Tibial nerve (tissue), 4 donors: Measurements from ENCODE around the gene SIGLEC12. TPM values are rescaled to one million over a fixed set of nuclear protein-coding genes. Genes with fewer than 3 reads are reported as not detected.

Source experiments
- DNase-seq, 2 donors: peaks; one replicate each; pipeline ENCODE4 v3.0.0-alpha.2; 2019; ENCODE audit warnings: low spot score in 2 of 2
- H3K27ac ChIP-seq, 4 donors: fragments of 200-600 bp; sonication (generic) in 3 of 4; one replicate each; pipeline ENCODE4 v1.5.1; 2017 to 2019; ENCODE audit warnings: mild to moderate bottlenecking in 1 of 4
- H3K27me3 ChIP-seq, 2 donors: fragments of 200-600 bp; sonication (generic) in 1 of 2; one replicate each; pipeline versions ENCODE4 v1.5.1 to v1.6.0; 2017 to 2019
- H3K36me3 ChIP-seq, 3 donors: fragments of 200-600 bp; sonication (generic); one replicate each; pipeline ENCODE4 v1.5.1; 2018 to 2019
- H3K4me1 ChIP-seq, 4 donors: fragments of 200-600 bp; sonication (generic) in 3 of 4; one replicate each; pipeline ENCODE4 v1.5.1; 2017 to 2019
- H3K4me3 ChIP-seq, 4 donors: fragments of 200-600 bp; sonication (generic) in 3 of 4; one replicate each; pipeline ENCODE4 v1.5.1; 2017 to 2019; ENCODE audit warnings: mild to moderate bottlenecking in 1 of 4, moderate library complexity in 1 of 4
- H3K9me3 ChIP-seq, 4 donors: fragments of 200-600 bp; sonication (generic) in 3 of 4; one replicate each; pipeline ENCODE4 v1.5.1; 2017 to 2019
- CTCF ChIP-seq, 5 experiments: fragments of 200-600 bp in 3 of 5; fragments of 450-650 bp in 2 of 5; sonication (generic) in 3 of 5; IDR thresholded peaks; one replicate each; pipeline ENCODE4 v1.5.1; 2016 to 2019; ENCODE audit warnings: antibody characterized with exemption in 5 of 5, mild to moderate bottlenecking in 3 of 5, moderate library complexity in 2 of 5
- EP300 ChIP-seq, 2 donors: sonication (generic); formaldehyde crosslinking; IDR thresholded peaks; one replicate each; pipeline ENCODE4 v1.6.1; 2017; ENCODE audit warnings: antibody characterized with exemption in 2 of 2, mild to moderate bottlenecking in 1 of 2
- POLR2A ChIP-seq, 2 donors: fragments of 450-650 bp; IDR thresholded peaks; one replicate each; pipeline ENCODE4 v1.6.1; 2017; ENCODE audit warnings: antibody characterized with exemption in 2 of 2, mild to moderate bottlenecking in 2 of 2, moderate library complexity in 2 of 2
- WGBS, 2 donors: methylation state at CpG; one replicate each; pipeline ENCODE4 v1.1.5; 2018; 5-methylcytosine and 5-hydroxymethylcytosine counted together
- total RNA-seq, 4 donors: library from RNA; depleted of rRNA; stranded (reverse); fragments of >200 nt; gene quantifications; one replicate each; pipeline ENCODE4 v1.1.0, GENCODE V29; 2016

Gene SIGLEC12
- total RNA-seq, 4 donors from 2014 or later = 0.66 TPM; not detected in 3

DNA sequence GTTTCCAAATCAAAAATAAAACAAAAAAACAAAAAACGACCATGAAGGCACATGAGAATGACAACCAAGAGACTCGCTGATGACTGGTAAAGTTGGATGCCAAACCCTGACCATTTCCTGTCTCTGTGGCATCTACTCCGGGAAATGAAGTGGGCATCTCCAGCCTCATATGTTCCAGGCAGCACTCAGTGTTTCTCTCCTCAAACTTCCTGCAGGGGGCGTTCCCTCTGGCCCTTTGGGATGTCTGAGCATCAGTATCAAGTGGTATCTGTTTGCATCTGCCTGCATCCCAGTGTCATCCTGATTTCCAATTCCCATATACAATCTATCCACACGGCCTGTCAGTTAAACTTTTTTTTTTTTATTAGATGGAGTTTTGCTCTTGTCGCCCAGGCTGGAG is 9.8 kb upstream of the SIGLEC12 start:
- DNase-seq = no peak

GRCh38 chr19:51509823-51510660 is 8.4 kb upstream of the SIGLEC12 start:
- no peaks in the 10 kb centered on the region for H3K36me3 ChIP-seq
- DNase-seq = no peak
- no peaks in the 10 kb centered on the region for H3K4me1 ChIP-seq
- TF ChIP-seq EP300 (IDR thresholded peaks at IDR 0.05) = no peak
- no peak for TF ChIP-seq CTCF (IDR thresholded peaks at IDR 0.05)
- TF ChIP-seq POLR2A (IDR thresholded peaks at IDR 0.05) = no peak
- peaks cover 0 to 2% (median 0%) of the 10 kb centered on the region in 4 donors for H3K9me3 ChIP-seq
- 45 to 53% methylated on average over 7 of the region's 7 CpGs for WGBS, 2 donors
- H3K27ac ChIP-seq = no peak overlapping the region
- peaks cover 0 to 3% of the 10 kb centered on the region in 2 donors for H3K27me3 ChIP-seq
- no peak overlapping the region for H3K4me3 ChIP-seq

More for the DNA sequence above, 9.8 kb upstream of the SIGLEC12 start:
- no peaks in the 10 kb centered on the region for H3K36me3 ChIP-seq
- no peak overlapping the region for H3K4me3 ChIP-seq
- TF ChIP-seq POLR2A (IDR thresholded peaks at IDR 0.05) = no peak
- TF ChIP-seq EP300 (IDR thresholded peaks at IDR 0.05) = no peak
- TF ChIP-seq CTCF (IDR thresholded peaks at IDR 0.05) = no peak
- peaks cover 0 to 3% of the 10 kb centered on the region in 2 donors for H3K27me3 ChIP-seq
- no peak overlapping the region for H3K27ac ChIP-seq
- H3K9me3 ChIP-seq = no peaks in the 10 kb centered on the region
- no peaks in the 10 kb centered on the region for H3K4me1 ChIP-seq
- WGBS, 2 donors = 11 to 17% methylated on average over 6 of the region's 6 CpGs

DNA sequence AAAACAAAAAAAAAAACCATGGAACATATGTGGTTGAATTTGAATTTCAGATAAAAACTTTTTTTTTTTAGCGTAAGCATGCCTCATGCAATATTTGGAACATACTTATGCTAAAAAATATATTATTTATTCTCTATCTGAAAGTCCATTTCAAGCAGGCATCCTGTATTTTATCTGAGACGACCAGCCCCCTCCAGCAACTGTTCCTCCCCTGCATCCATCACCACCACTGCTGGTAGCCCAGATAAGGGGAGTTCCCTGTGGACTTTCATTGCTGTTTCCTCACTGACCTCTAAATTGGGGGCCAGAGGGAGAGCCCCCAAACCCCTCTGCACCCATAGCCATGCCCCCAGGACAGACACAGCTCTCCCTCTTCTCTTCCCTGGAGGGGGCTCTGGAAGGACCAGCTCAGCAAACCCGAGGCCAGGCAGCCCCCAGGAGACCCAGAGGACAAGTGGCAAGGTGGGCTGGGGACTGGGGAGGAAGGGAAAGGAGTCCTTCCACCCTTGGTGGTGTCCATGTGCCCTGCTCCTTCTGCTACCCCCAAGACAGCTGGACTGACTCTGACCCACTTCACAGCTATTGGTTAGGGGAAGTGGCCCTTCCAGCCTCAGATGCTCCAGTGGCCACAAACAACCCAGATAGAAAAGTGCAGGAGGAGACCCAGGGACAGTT is 6.6 kb upstream of the SIGLEC12 start:
- Histone ChIP-seq H3K9me3 (peaks cover 0 to 14% (median 0%) of the 10 kb centered on the region in 4 donors), H3K27ac (no peak overlapping the region), H3K4me1 (no peaks in the 10 kb centered on the region), H3K36me3 (no peaks in the 10 kb centered on the region), H3K27me3 (peaks cover 0 to 3% of the 10 kb centered on the region in 2 donors), H3K4me3 (no peak overlapping the region)
- no peak for TF ChIP-seq POLR2A (IDR thresholded peaks at IDR 0.05)
- no peak for TF ChIP-seq CTCF (IDR thresholded peaks at IDR 0.05)
- no peak for TF ChIP-seq EP300 (IDR thresholded peaks at IDR 0.05)
- DNase-seq = no peak
- 57 to 58% methylated on average over 3 of the region's 3 CpGs for WGBS, 2 donors

DNA sequence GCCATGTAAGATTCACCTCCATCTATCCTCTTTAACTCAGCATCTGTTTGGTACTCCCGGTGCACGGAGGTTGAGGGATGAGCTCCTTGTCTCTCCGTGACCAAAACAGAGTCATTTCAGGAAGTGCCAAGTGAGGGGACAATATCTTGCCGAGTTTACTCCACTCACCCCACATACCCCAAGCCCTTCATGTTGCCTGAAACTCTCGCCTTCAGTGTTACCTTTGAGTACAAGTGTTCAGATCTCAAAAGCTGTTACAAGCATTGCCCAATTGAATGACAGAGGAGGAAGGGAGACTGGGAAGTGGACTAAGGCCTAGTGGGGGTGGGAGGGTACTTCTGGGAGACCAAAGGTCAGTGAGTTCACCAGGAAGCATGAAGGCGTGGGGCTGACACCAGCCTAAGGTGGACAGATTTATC is 6.0 kb upstream of the SIGLEC12 start:
- WGBS, 2 donors = 64 to 70% methylated on average over 6 of the region's 6 CpGs
- no peak overlapping the region for H3K4me3 ChIP-seq
- no peaks in the 10 kb centered on the region for H3K36me3 ChIP-seq
- no peak for TF ChIP-seq EP300 (IDR thresholded peaks at IDR 0.05)
- no peak for TF ChIP-seq POLR2A (IDR thresholded peaks at IDR 0.05)
- no peak for TF ChIP-seq CTCF (IDR thresholded peaks at IDR 0.05)
- DNase-seq = no peak
- H3K9me3 ChIP-seq = peaks cover 0 to 14% (median 0%) of the 10 kb centered on the region in 4 donors
- H3K4me1 ChIP-seq = no peaks in the 10 kb centered on the region
- no peak overlapping the region for H3K27ac ChIP-seq
- H3K27me3 ChIP-seq = peaks cover 0 to 3% of the 10 kb centered on the region in 2 donors

- Histone ChIP-seq H3K36me3 (no peaks in the 10 kb centered on the region), H3K9me3 (peaks cover 0 to 14% (median 0%) of the 10 kb centered on the region in 4 donors), H3K4me1 (no peaks in the 10 kb centered on the region), H3K27me3 (peaks cover 0 to 3% of the 10 kb centered on the region in 2 donors), H3K27ac (no peak overlapping the region), H3K4me3 (no peak overlapping the region)
- DNase-seq = no peak
- TF ChIP-seq POLR2A (IDR thresholded peaks at IDR 0.05) (no peak), EP300 (IDR thresholded peaks at IDR 0.05) (no peak), CTCF (IDR thresholded peaks at IDR 0.05) (no peak)
- WGBS, 2 donors = 42 to 45% methylated on average over 3 of the region's 3 CpGs
Measured at GRCh38 chr19:51507192-51507591, 5.6 kb upstream of the SIGLEC12 start.
